Activated CD8-positive, alpha-beta memory T cell treated with anti-CD3 and anti-CD28 coated beads for 48 hours (primary cell): ENCODE measurements around the gene CLDN20.

Source experiments
- DNase-seq, 3 experiments: peaks; one replicate each; pipeline ENCODE4 v3.0.0-alpha.2; 2020; ENCODE audit warnings: low read depth in 2 of 3, low spot score in 2 of 3

Gene CLDN20

GRCh38 chr6:155245193-155245592 lies 18.6 kb upstream of the CLDN20 start:
- DNase-seq, result no peak

- DNase-seq, result no peak
Measured at GRCh38 chr6:155245831-155246230, 18.0 kb upstream of the CLDN20 start.

- no peak for DNase-seq
Measured at GRCh38 chr6:155246825-155247224, 17.0 kb upstream of the CLDN20 start.

GRCh38 chr6:155247618-155248007 lies 16.2 kb upstream of the CLDN20 start:
- no peak for DNase-seq

GRCh38 chr6:155248008-155249001 lies 15.5 kb upstream of the CLDN20 start:
- DNase-seq, result peak in 1 of 3 experiments; percentile 12

GRCh38 chr6:155250701-155251381 lies 13.0 kb upstream of the CLDN20 start:
- no peak for DNase-seq

- no peak for DNase-seq
Measured at GRCh38 chr6:155252581-155252980, 11.2 kb upstream of the CLDN20 start.

GRCh38 chr6:155253337-155253736 lies 10.5 kb upstream of the CLDN20 start:
- DNase-seq, result no peak

GRCh38 chr6:155254139-155254538 lies 9.7 kb upstream of the CLDN20 start:
- DNase-seq, result no peak

GRCh38 chr6:155256122-155256795 lies 7.6 kb upstream of the CLDN20 start:
- no peak for DNase-seq

GRCh38 chr6:155257796-155258195 lies 6.0 kb upstream of the CLDN20 start:
- no peak for DNase-seq

- DNase-seq, result no peak
Measured at GRCh38 chr6:155259204-155259603, 4.6 kb upstream of the CLDN20 start.

GRCh38 chr6:155259897-155260296 lies 3.9 kb upstream of the CLDN20 start:
- DNase-seq, result no peak

GRCh38 chr6:155260686-155261085 lies 3.1 kb upstream of the CLDN20 start:
- no peak for DNase-seq

- no peak for DNase-seq
Measured at GRCh38 chr6:155261111-155261900, 2.5 kb upstream of the CLDN20 start.

GRCh38 chr6:155262655-155263054 lies 1.2 kb upstream of the CLDN20 start:
- DNase-seq, result no peak

- DNase-seq, result no peak
Measured at GRCh38 chr6:155264693-155265320, 994 bp downstream of the CLDN20 start.

GRCh38 chr6:155265843-155266535 lies 2.2 kb downstream of the CLDN20 start:
- no peak for DNase-seq

- no peak for DNase-seq
Measured at GRCh38 chr6:155267411-155267810, 3.6 kb downstream of the CLDN20 start.
